ENCODE measurements around the gene ERG28.

Gene ERG28

DNA sequence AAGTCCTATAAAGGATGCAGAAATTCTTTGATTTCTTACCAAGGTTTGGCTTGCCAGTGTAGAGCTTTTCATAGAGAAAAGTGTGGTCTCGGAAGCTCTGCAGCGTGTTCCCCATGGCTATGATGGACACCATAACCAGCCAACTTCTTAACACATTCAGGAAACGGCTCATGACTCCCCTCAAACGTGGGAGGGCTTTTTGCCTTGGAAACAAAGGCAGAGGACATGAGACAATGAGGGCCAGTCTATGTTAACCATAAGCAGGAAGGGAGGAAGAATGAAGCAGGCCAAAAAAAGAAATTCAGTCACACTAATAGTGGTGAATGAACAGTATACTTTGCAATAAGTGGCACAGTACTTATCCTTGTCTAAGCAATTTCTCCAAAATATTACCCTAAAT lies 3.3 kb downstream of the ERG28 start:
- DNase-seq = no peak

DNA sequence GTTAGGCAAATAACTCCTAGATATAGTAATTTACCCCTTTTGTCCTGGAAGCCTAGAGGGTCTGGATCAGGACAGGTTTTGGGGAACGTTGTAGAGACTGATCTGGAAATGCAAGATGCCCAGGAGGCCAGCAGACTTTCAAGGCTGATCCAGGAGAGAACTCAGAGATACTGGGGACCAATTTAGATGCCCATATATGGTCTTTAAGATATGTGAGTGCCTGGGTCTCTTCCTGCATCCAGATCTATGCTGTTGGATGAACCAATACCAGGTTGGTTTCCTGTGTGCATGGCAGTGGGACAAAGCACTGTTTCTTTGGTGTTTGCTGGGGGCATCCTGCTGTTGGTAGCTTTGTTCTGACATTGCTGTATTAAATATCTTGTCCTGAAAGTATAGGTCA lies 5.4 kb downstream of the ERG28 start:
- no peak for DNase-seq

DNA sequence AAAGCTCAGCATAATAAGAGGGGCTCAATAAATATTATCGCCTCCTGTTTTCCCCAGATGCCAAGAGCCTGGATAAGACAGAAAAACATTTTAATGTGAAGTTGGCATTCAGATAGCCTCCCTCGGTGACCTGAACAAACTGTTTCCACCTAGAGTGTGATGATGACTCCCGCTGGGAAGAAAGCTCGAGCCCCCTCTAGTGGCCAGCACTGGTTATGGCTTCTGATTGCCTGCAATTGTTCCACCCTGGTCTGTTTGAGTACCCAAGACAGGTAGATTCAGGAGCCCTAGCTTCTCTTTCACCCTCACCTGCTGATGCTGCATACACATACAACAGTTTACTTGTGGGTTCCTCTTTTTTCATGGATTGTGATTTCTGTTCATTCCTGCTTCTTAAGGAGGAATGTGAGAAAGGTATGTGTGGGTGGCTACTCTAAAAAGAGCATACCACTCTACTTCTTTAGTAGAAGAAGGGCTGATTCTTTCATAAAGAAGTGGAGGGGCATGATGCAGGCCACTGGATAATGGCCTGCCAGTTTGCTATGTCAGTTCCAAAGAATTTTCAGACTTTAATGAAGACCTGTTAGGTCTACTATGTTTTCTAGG lies 6.4 kb downstream of the ERG28 start:
- peak; percentile 80 for DNase-seq

DNA sequence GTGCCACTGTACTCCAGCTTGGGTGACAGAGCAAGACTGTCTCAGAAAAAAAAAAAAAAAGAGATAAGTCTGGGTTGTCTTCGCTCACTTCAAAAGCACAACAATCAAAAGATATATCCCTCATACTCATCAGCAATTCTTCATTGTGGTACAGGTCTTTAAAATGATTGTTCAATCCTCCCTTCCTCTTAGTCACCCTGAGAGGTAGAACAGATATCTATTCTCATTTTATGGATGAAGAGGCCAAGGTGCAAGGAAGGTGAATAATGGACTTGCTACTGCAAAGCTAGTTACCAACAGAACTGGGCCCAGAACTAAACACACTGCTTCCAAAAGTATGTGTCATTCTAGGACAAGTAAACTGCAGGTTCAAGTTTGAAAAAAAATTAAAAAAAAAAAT lies 7.1 kb downstream of the ERG28 start:
- DNase-seq = no peak

DNA sequence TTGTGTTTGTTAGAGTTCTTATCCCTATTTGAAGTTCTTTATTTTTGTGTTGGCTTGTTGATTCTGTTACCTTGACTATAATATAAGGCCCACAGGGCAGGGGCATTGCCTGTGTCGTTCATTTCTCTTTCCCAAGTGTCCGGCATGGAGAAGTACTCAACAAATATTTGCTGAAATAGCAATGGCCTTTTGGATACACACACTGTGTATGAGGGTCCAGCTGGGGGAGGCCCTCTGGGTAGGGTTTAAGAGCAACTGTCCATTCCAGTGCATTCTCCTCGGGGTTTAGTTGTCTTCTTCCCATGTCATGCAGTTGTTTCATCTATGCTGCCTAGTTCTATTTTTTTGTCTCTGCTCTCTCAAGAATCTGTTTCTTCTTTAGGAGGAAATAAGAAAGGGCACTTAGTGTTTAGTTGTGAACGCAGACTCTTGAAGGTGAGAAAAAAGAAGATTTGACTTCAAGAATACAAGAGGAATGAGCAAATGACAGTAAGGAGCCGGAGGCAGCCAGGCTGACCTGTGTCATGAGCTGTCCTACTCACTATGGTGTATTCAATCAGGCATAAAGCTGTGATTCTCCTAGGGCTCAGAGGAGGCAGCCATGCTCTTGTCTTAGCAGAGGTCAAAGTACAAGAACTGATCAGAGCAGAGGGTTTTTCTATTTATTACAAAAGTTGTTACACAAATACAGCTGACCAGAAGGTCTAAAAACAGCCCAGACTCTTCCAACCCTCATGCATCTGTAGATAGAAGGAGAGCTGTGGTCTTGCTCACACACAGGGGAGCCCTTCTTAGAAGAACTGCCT lies 10.2 kb downstream of the ERG28 start:
- no peak for DNase-seq

DNA sequence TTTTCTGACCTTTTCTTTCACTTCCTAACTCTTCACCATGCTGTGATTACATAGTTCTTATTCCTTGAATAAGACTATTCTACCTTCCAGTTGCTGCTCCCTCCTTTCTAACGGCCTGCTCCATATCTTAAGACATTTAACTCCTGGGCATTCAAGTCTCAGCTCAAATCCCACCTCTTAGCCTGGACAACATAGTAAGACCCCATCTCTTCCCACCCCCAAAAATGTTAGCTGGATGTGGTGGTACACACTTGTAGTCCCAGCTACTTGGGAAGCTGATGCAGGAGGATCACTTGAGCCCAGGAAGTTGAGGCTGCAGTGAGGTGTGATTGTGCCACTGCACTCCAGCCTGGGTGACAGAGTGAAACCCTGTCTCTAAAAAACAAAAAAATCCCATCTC lies 10.9 kb downstream of the ERG28 start:
- no peak for DNase-seq

DNA sequence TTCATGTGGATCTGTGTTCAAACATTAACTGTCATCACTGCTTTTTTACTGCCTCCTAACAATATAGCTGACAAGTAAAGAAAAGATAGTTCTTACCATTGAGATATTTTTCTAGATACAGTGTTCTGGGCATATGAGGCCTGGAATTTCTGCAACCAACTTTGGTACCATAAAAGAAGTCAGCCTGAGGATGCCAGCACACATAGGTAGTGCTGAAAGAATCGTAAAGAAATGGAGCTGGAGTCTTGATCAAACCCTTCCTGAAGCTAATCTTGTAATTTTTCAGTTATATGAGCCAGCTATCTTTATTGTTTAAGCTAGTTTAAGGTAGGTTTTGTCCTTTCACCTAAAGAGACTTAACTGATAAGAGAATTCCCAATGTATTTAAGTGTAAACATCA lies 11.3 kb downstream of the ERG28 start:
- no peak for DNase-seq

DNA sequence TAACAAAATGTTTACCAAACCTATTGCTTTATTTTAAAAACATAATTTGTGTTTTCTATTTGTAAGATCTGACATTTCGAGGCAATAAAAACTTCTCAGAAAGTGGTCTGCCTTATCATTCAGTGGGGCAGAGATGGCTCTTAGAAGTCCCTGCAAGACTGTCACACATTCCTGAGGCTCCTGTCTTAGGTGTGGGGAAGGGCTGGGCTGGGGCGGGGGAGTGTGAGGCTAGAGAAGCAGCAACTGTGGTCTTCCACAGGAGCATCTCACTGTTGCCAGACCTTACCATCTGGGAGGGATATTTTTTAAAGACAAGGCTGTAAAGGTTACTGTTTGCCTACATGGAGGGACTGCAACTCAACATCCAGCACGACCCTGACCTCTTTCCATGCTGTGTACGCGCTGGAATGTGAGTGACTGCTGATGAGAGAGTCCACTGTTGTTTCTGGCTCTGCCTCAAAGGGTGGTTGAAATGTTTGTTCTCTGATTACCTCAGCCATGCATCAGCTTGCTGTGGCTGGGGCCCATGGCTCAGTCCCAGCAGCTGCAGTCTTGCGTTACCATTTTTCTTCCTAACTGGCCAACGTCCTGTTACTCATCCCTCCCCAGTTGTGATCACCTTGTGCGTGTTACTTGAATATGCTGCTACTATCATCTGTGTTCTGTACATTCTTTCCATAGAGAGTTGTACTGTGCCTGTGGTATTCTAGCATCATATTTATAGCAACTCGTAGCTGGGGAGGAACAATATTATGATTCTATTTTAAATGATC lies 12.4 kb downstream of the ERG28 start:
- no peak for DNase-seq

DNA sequence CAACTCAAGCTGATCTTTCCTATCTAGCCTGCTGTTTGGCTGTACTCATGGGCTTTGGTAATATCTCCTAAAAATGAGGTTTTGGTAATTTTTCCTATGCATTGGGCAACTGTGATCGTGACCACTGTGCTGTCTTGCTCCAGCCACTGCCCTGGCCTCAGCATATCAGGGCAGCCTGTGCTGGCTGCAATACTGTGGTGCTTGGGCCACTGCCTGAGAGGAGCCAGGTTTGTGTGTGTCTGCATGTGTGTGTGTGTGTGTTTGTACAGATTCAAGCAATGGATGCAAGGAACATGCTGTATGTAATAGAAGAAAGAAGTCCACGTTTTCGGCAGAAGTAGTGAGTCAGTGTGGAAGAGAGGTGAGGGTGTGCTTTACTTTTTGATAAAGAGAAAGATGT lies 13.0 kb downstream of the ERG28 start:
- no peak for DNase-seq

DNA sequence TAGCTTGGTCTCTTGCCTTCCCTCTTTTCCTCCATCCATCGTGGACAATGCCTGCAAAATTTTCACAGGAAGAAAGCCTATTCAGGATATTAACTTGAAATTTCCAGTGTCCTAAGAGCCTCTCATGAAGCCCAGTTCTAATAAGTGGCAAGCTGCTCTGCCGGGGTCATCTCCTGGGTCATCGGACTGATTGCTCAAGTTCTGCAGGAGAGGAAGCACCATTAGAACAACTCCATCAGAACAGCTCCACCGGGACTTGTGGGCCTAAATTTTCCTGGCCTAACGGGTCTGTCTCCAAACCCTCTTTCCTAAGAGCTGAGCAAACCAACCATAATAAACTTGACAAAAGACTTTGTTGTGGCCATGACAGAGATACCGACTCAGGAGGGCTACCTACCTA lies 13.9 kb downstream of the ERG28 start:
- no peak for DNase-seq

DNA sequence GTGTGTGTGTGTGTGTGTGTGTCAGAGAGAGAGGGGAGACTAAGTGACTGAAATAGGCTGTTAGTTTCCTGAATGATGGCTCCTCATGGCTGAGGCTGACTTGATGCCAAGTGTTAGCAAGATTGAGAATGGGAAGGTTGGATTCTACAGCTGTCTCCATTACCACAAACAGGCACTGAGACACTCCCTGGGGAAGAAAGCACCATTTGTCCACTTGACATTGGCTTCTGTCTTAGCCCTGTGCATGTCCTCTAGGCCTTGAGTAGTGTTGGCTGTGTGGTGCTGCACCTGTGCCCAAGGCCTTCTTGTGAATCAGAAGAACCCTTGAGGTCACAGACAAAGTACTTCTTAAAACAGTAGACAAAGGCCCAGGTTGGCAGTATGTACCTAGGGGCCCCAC lies 15.6 kb downstream of the ERG28 start:
- no peak for DNase-seq

DNA sequence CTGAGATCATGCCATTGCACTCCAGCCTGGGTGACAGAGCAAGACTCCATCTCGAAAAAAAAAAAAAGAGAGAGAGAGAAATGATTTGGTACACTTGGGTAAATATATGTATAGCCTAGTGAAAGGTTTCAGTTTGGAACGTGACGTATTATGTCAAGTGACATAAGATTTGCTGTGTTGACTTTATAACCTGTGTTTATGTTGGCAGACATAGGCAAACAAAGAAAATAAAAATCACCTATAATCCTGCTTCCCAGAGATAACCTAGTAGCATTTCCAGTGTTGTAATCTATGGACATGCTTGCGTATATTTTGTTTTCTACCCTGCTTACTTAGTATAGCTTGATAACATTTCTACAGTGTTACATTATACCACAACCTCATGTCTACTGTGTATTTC lies 16.7 kb downstream of the ERG28 start:
- DNase-seq = no peak

DNA sequence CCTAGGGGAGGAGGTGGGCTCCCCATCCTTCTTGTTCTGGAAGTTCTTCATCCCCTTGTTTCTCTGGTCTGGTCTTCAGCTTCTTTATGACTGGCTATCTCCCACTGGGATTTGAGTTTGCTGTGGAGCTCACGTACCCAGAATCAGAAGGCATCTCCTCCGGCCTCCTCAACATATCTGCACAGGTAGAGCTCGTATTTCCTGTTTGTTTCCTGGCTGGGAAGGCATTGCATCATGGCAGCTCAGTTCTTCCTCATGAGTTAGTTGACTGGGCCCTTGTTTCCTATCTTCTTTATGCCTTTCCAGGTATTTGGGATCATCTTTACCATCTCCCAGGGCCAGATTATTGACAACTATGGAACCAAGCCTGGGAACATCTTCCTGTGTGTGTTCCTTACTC lies 19.8 kb downstream of the ERG28 start:
- DNase-seq = no peak

DNA sequence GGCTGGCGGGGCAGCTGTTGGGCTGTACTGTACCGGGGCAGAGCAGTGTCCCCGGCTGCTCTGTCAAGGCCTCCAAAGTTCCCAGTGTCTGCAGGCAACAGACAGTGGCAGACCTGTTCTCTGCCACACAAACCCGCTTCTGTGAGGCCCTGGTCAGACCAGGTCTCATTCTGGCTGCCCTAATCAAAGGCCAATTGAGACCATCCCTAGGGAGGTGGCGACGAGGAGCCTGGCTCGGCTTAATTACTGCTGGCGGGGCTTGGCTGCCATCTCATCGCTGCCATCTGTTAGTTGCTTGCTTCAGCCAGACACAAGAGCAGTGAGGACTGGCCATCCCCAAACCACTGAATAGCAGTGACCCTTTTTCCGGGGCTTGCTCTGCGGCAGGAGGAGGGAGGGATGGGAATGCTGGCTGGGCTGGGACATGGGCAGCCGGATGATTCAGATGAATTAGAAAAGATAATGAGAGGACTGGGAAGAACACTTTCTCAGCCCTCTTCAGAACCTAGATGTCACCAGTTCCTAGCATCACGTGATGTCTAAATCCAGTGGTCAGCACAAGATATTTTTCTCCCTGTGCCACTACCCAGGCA lies 24.5 kb downstream of the ERG28 start:
- DNase-seq = peak; percentile 31

DNA sequence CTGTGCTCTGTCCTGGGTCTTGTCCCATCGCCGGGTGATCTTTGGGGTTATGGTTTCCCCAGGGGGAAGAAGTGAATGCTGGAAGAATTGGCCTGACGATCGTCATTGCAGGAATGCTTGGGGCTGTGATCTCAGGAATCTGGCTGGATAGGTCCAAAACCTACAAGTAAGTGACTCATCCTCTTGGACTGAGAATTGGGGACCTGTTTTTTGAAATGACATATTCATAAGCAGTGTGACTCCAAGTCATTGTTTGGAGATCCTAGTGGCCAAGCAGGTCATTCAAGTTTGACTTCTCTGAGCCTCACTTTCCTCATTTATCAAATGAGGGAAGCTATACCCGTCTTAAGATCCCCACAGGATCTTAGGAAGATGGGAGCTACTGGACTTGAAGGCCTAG lies 25.8 kb downstream of the ERG28 start:
- no peak for DNase-seq

DNA sequence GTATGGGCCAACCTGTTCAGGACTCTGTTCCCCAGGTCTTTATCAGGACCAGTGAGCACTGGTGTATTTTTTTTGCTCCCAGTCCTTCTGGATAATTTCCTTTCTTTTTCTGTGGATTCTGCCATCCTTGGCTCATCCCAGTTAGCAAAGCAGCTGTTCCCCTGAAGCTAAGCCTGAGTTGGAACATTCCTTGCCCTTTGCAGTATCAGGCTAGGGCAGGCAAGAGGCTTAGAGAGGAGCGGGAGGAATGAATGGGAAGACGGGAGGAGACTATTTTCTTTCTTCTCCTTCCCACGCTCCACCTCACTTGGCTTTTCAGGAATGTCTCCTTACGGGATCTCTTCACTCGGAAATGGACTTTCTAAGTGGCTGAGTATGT lies 29.2 kb downstream of the ERG28 start:
- no peak for DNase-seq

DNA sequence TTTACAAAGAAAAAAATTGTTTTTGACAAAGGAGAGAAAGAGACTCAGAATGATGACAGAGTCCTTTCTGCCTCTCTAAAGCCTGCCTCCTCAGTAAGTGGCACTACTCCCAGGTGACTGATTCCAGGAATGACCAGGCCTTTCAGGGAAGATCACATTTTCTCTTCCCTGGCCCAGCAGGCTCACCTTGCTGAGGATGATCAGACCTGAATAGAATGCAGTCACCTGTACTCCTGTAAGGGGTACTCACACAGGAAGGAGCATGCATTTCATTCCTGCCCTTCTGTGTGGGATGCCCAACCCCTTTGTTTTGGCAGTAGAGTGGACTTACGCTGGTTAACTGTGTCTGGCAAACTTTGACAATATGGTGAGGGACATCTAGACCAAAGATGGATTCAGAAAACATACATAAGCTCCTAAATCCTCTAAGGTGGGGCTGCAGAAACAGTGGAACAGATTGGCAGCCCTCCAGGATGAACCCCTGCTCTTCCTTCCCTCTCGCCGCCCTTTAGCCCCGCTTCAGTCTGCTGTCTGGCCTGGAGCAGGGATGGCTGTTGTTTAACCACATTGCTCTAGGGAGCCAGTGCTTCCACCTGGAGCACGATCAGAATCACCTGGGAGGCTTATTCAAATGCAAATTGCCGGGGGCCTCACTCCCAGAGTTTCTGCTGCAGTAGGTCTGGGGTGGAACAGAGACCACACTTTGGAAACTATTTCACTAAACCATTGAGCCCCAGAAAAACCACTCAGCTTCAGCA lies 29.8 kb downstream of the ERG28 start:
- DNase-seq = no peak

DNA sequence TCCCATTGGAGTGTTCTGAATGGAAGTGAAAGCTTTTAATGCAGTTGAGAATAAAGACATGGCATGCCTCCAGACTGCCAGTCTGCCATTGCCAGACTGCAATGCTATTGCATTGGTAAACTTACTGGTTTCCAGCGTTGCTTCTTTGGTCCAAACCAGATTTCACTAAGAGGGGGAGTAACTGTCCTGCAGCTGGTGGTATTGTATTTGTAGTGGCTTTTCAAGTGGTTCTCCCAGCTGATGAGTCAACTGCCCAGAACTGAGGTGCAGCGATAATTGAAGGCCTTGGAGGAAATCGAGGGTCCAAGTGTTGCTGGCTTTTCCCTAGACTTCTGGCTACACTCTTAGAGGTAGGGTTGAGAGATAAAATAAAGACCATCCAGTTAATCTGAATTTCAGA lies 31.9 kb downstream of the ERG28 start:
- no peak for DNase-seq

DNA sequence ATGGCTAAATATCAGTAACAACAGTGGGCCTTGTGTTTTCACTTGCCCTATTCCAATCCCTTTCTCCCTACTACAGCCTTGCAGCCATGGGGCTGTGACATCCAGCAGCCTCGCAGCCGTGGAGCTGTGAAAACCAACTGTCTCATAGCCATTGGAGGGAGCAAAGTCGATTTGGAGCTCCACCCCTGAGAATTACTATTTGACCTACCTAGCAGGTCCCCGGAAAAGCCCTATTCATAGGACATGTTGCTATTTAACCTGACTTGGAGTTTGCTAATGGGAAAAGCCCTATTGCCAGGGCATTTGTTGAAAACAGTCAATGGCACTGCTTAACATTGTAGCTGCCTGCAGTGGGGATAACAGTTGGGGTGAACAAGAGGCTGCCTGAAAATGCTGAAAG lies 33.3 kb downstream of the ERG28 start:
- no peak for DNase-seq

DNA sequence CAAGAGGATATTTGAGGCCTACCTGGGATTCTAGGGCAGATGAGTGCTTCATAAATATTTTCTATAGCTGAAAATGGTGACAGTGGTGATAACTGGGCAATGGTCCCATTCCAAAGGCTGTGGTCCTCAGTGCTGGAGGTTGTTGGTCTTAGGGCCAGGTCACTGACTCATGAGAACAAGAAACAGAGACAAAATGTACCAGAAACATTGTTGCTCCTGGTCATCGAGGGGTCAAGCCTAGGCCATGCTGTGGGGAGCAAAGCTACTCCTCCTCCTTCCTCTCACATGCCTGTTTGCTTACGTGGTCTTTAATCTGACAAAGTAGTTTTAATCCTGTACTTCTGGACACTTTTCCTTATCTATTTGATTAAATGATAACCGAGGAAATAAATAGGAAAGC lies 33.8 kb downstream of the ERG28 start:
- no peak for DNase-seq

DNA sequence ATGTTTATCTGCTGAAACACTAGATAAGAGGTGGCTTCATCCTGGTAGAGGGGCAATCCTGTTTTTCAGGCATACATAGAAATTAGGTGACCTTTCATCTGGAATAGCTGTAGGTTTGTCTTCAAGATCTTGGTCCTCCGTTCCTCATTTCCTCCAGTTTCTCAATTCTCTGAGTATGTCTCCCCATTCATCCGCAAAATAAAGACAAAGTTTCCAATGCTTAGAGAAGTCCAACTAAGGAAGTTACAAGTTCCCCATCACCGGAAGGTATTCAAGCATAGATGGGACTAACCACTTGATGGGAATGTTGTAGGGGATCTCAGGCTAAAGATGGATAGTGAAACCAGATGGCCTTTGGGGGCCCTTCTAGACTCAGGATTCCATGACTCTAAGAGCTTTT lies 34.3 kb downstream of the ERG28 start:
- DNase-seq = no peak

DNA sequence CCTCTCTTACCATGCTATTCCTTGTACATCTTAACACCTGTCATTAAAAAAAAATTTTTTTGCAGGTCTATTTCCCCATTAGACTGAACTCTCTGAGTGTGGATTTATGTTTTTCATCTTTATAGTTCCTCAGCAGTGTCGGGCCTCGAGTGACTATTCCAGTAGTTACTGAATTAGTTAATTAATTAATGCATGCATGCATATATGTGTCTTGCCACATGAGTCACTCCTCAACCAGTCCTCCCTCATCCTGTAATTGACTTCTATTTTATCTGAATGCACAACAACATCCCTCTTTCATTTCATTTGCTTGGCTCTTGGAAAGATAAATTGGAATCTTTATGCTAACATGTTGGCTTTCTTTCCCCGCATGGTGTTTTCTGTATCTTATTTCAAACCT lies 35.6 kb downstream of the ERG28 start:
- DNase-seq = no peak

DNA sequence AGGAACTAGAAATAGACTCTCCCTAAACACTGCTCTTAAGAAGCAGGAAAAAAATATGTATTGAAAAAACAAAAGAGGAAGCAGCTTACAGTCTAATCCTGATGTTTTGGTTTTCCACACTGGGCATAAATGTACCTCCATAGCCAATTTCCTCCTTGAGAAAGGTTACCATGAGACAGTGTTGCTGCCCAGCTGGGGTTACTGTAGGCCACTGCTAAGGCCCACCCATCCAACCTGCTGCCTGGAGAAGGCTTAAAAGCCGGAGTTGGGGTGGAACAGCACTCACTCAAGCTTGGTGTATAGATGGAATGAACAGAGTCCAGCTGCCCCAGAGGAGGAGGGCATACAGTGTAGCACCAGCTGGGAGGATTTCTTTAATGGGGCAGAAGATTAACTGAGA lies 41.1 kb downstream of the ERG28 start:
- DNase-seq = no peak
